Adipocyte (in vitro differentiated cells): ENCODE data around the gene USP51.
"Not testable (repeated sequence)": the region's sequence is repeated elsewhere in the genome, so short reads cannot be mapped to it uniquely, and the experiment has no call there.

ENCODE experiments used
- DNase-seq: peaks from one replicate; pipeline ENCODE4 v3.0.0-alpha.2; 2015; ENCODE audit warnings: low read depth
- H3K27me3 ChIP-seq: replicated peaks from 2 replicates; pipeline ENCODE4 v1.7.0; 2013; ENCODE audit warnings: mild to moderate bottlenecking, low read length, moderate library complexity; ENCODE audit not compliant: control insufficient read depth, insufficient read depth
- H3K36me3 ChIP-seq: 2 replicates; pipeline ENCODE4 v1.7.0; 2013; ENCODE audit warnings: low read length, mild to moderate bottlenecking, moderate library complexity; ENCODE audit not compliant: control insufficient read depth, insufficient read depth, severe bottlenecking
- H3K4me1 ChIP-seq: 2 replicates; pipeline ENCODE4 v1.7.0; 2013; ENCODE audit warnings: mild to moderate bottlenecking, low read length, moderate library complexity; ENCODE audit not compliant: control insufficient read depth, insufficient read depth
- H3K4me3 ChIP-seq: 2 replicates; pipeline ENCODE4 v1.7.0; 2013; ENCODE audit warnings: mild to moderate bottlenecking, low read length, moderate library complexity
- H3K9ac ChIP-seq: 2 replicates; pipeline ENCODE4 v1.7.0; 2013; ENCODE audit warnings: mild to moderate bottlenecking, low read length, moderate library complexity
- H3K9me3 ChIP-seq: 2 replicates; pipeline ENCODE4 v1.7.0; 2013; ENCODE audit warnings: mild to moderate bottlenecking, low read length, moderate library complexity; ENCODE audit not compliant: control insufficient read depth

Gene USP51

DNA sequence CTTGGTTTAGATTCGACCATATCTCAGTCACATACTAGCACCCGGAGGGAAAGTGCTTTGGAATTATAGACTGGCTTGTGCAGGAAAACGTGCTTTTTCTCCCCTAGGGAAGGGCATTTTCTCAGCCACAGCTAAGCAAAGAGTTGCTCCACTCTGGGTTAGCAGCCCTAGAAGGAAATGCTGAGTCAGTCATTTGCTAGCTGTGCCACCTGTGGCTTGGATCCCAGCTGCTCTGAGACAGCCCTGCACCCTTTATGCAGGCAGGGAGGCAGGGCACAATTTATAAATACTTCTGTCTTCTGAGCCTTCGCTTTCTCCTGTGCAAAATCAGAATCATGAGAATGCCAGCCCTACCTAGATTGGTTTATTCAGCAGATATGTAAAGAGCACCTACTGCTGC is 1.3 kb upstream of the USP51 start:
- DNase-seq = no peak
- H3K9me3 ChIP-seq = no peaks in the 10 kb centered on the region
- no peaks in the 10 kb centered on the region for H3K36me3 ChIP-seq
- H3K9ac ChIP-seq = no peak overlapping the region
- H3K4me3 ChIP-seq = no peak overlapping the region
- H3K4me1 ChIP-seq = no peaks in the 10 kb centered on the region
- H3K27me3 ChIP-seq = no peaks in the 10 kb centered on the region

DNA sequence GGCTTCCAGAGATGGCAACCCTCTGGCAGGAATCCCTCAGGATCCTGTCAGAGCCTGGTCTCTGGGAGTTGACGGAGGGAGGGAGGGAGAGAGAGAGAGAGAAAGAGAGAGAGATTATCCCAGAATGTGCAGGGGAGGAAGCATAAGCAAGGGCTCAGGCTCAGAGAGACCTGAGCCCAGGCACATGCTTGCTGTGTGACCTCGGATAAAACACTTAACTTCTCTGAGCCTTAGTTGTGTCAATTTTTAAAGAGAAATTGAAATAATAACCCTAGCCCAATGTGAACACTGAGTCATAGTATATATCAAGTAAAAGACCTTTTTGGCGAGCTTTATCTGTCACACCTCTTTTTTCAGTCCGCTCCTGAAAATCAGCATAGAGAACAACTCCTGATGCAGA is 473 bp upstream of the USP51 start:
- H3K27me3 ChIP-seq = no peaks in the 10 kb centered on the region
- no peak for DNase-seq
- no peaks in the 10 kb centered on the region for H3K36me3 ChIP-seq
- H3K4me3 ChIP-seq = peak overlapping the region; percentile 89
- no peaks in the 10 kb centered on the region for H3K9me3 ChIP-seq
- H3K4me1 ChIP-seq = no peaks in the 10 kb centered on the region
- H3K9ac ChIP-seq = peak overlapping the region; percentile 89

DNA sequence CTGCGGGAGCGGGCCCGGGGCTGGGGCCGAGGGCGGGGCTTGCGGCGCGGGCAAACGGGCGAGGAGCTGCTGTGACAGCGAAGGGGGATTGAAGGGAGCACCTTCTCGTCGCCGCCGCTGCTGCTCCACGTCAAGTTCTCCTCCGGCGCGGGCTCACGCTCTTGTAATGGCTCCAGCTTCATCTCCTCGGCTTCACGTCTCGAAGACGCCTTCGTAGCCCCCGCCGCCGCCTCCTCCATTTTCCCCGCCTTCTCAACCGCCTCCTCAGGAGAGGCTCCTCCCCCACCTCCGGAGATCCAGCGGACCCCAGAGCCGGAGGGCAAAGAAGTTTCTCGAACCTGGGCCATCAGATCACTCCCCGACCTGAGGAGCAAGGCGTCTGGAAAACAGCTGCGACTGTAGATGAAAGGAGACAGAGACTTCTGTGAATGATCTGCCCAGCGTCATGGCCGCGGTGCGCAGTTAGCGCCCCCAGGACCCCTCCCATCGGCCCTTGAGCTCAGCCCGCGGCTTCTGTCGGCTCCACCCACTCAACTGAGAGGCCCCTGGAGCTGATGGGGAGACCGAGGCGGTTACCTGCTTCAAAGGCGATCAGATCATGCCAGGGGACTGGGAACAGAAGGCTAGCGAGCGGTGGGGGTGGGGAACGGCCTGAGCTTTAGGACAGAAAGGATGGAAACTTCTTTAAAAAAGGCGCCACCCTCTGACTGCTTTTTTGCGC is 895 bp downstream of the USP51 start:
- Histone ChIP-seq H3K9ac (peak overlapping the region; percentile 89), H3K27me3 (peaks cover 10% of the 10 kb centered on the region), H3K9me3 (no peaks in the 10 kb centered on the region), H3K36me3 (no peaks in the 10 kb centered on the region), H3K4me1 (no peaks in the 10 kb centered on the region), H3K4me3 (peak overlapping the region; percentile 89)
- DNase-seq = peak; percentile 81

DNA sequence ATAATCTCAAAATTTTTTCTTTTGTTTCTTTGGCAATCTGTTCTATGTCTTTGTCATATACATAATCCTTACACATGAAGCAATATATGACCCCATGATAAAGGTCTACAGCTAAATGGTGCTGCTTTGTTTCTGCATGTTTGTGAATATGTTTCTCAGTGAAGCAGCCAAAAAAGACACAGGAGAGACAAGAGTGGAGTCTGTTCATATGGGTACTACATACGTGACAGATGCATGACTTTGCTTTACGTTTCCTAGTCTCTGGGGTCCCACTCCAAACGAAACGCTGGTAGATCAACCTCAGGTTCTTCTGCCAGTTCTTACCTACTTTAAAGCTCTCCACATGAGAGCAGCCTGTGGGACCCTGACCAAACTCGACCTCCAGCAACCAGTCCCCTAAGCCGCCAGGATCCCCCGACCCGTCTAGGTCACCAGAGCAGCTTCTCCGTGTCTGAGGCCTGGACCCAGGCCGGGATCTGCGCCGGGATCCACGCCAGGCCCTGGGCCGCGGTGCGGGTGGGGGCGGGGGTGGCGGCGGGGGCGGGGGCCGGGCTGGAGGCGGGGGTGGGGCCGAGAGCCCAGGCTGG is 1.5 kb downstream of the USP51 start:
- peak; percentile 26 for DNase-seq

DNA sequence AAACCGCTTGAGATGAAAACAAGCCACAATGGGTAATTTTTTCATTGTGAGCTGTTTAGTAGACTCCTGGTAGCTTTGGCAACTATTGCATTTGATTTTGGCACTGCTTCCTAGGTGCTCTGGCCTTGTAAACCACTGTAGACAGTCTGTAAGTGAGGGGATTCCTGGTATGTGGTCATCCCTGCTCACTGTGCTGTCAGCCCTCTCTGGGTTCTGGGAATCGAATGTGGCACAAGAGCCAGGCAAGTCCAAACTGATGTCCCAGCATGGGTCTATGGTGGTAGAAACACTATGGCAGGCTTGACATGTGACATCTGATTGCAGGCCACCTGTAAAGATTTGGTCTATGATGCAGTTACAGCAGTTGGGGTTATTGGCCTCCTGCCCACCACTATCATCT is 2.5 kb downstream of the USP51 start:
- no peak for DNase-seq
- Histone ChIP-seq H3K4me3 (no peak overlapping the region), H3K9me3 (no peaks in the 10 kb centered on the region), H3K9ac (no peak overlapping the region), H3K27me3 (peaks cover 21% of the 10 kb centered on the region), H3K4me1 (no peaks in the 10 kb centered on the region), H3K36me3 (no peaks in the 10 kb centered on the region)

More for the DNA sequence above, 1.5 kb downstream of the USP51 start:
- Histone ChIP-seq H3K9ac (peak overlapping the region; percentile 46), H3K4me3 (peak overlapping the region; percentile 59), H3K36me3 (no peaks in the 10 kb centered on the region), H3K9me3 (no peaks in the 10 kb centered on the region), H3K4me1 (no peaks in the 10 kb centered on the region), H3K27me3 (peaks cover 13% of the 10 kb centered on the region)

DNA sequence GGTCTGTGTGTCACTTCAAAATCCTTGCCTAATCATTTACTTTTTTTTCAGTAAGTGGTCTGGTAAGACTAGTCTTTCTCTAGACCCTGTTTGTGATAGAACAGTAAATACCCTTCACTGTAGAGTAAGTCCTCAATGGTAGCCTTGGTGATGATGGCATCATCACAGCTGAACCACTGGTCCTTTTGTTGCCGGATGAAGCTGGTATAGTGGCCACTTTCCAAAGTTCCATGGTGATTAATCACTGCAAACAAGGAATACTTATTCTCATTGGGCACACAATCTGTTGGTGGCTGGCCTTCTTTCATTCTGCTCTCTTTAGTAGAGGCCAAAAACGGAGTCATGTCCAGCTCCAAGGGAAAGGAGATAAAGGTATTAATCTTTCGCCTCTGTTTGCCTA is 2.9 kb downstream of the USP51 start:
- H3K27me3 ChIP-seq = peaks cover 21% of the 10 kb centered on the region
- no peak overlapping the region for H3K9ac ChIP-seq
- H3K4me3 ChIP-seq = no peak overlapping the region
- H3K4me1 ChIP-seq = no peaks in the 10 kb centered on the region
- H3K9me3 ChIP-seq = no peaks in the 10 kb centered on the region
- H3K36me3 ChIP-seq = no peaks in the 10 kb centered on the region
- peak; percentile 1 for DNase-seq

DNA sequence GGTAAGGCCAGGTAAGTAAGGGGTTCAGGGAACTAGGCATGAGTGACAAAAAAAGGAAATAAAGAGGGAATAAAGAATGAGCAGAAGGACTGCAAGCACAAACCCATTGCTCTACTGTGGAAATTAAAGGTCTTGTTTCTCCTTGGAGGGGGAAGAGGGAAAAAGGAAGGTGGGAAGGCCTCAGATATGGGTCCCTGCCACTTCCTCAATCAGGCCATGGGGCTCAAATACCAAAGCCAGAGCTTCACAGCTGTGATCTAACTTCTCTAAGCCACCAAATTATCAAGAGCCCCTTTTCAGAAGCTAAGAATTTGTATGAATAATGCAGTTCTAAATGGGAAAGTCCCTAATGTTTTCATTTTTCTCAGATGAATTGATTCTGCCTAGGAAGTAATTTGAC is 4.7 kb downstream of the USP51 start:
- no peak overlapping the region for H3K4me3 ChIP-seq
- no peak for DNase-seq

DNA sequence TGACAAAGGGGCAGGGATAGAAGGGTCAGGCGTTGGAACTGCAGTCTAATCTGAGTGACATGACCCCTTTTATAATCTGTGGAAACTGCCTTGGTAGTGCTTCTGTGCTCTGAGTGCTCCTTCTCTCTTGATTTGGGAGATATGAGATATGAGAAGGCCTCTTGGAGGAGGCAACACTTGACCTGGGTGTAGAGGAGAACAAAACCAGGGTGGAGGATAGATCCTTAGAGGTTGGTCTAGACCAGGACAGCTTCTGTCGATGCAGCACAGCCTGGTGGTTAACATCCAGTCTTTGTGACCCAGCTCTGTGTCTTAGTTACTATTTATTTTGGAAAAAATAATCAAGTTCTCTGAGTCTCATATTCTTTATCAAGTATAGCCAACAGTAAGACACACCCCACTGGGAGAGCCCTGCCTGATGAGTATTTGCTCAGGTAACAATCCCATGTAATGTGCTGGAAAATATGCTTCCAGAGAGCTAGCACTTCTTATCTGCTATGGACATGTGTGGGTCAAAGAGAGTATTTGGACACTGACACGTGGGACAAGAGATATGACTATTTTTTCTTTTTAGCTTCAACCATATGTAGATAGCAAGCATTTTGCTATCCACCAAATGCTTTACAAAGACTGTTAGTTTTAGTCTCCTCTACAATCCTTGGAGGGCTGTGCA is 9.1 kb downstream of the USP51 start:
- Histone ChIP-seq H3K4me3 (no peak overlapping the region), H3K9ac (no peak overlapping the region), H3K36me3 (no peaks in the 10 kb centered on the region), H3K9me3 (no peaks in the 10 kb centered on the region), H3K27me3 (peaks cover 30% of the 10 kb centered on the region), H3K4me1 (no peaks in the 10 kb centered on the region)
- no peak for DNase-seq

More for the DNA sequence above, 4.7 kb downstream of the USP51 start:
- no peaks in the 10 kb centered on the region for H3K4me1 ChIP-seq
- no peak overlapping the region for H3K9ac ChIP-seq
- H3K36me3 ChIP-seq = no peaks in the 10 kb centered on the region
- H3K27me3 ChIP-seq = peaks cover 30% of the 10 kb centered on the region
- H3K9me3 ChIP-seq = no peaks in the 10 kb centered on the region

DNA sequence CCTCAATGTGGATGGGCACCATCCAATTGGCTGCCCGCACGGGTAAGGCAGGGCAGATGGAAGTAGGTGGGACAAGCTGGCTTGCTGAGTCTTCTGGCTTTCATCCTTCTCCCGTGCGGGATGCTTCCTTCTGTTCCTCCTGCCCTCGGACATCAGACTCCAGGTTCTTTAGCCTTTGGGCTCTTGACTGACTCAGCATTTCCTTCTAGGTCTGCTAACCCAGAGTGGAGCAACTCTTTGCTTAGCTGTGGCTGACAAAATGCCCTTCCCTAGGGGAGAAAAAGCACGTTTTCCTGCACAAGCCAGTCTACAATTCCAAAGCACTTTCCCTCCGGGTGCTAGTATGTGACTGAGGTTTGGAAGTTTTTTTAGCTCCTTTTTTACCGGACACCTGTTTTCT is 9.7 kb downstream of the USP51 start:
- peaks cover 30% of the 10 kb centered on the region for H3K27me3 ChIP-seq
- not testable (repeated sequence) for DNase-seq, H3K36me3 ChIP-seq, H3K4me3 ChIP-seq, H3K9ac ChIP-seq, H3K4me1 ChIP-seq, H3K9me3 ChIP-seq

DNA sequence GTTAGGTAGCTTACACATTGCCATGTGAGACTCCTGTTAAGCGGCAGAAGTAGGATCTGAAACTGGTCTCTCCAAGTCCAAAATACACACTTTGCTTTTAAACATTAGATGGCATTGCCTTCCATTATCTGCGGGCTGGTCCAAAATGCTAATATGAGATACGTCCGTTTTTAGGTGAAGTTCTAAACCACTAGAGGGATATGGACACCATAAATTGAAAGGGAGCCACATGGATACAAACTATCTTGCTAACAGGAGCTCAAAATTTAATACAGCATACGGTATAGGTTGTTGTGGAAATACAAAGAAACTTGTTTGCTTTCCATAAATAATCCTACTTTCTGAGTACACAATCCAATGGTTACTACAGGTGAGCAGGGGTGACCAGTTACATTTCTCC is 23.9 kb downstream of the USP51 start:
- not testable (repeated sequence) for H3K27me3 ChIP-seq, DNase-seq

DNA sequence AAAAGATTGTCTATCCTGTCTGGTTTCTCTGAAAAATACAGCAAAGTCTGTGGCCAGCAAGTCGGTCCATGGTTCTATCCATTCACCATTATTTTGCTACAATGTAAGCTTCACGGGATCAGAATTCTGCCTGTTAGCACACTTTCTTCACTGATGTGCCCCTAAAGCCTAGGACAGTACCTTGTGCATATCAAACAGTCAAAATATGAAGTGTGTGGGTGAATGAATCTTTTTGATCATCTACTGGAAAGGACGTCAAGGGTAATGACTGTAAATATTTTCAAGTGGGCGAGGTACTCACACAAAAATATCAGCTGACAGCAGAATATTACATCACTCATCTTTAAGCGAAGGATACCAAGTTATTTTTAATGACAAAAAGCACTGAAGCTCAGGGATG is 24.5 kb downstream of the USP51 start:
- H3K4me1 ChIP-seq, H3K9ac ChIP-seq, H3K9me3 ChIP-seq, H3K36me3 ChIP-seq, H3K4me3 ChIP-seq, H3K27me3 ChIP-seq, DNase-seq: not testable (repeated sequence)

More for the DNA sequence above, 23.9 kb downstream of the USP51 start:
- not testable (repeated sequence) for H3K4me3 ChIP-seq, H3K36me3 ChIP-seq, H3K9ac ChIP-seq, H3K9me3 ChIP-seq, H3K4me1 ChIP-seq
